GM18520 (cell line): ENCODE data around the gene ZNF586.
"Not testable (repeated sequence)": the region's sequence is repeated elsewhere in the genome, so short reads cannot be mapped to it uniquely, and the experiment has no call there.

Source experiments
- ATAC-seq: cut with Tn5 transposase; IDR thresholded peaks from one replicate; pipeline ENCODE4 v1.9.1; 2021; ENCODE audit not compliant: unreplicated experiment

Gene ZNF586

DNA sequence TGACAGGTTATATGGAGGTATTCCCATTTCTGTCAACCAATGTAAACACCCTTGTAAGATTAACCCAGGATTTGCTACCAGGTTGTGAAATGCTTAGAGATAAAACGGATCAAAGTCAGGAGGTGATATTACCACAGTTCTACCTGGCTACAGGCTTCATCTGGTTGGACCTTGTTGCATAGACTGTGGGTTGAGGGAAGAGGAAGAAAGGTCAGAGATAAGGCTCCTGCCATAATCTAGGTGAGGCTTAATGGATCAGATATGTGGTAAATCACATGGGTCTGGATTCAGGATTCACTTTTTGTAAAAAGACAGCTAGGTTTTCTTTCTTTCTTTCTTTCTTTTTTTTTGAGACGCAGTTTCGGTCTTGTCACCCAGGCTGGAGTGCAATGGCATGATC is 52.0 kb downstream of the ZNF586 start:
- ATAC-seq, result not testable (repeated sequence)

DNA sequence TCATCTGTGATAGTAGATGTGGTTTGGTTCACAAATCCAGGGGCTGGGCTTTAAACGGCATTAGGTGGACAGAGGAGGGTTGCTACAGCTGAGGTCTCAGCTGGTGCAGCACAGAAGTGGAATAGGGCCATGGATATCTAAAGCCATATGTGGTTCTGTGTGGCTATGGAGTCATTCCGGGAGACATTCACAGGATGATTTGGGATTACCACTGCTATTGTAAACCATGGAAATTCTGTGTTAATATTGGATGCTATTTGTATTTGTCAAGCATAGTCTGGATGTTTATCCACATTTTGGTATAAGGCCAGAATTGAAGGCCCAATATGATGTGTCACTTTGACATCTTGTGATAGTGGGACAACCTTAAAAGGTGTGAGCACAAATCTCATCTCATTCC is 53.7 kb downstream of the ZNF586 start:
- not testable (repeated sequence) for ATAC-seq

DNA sequence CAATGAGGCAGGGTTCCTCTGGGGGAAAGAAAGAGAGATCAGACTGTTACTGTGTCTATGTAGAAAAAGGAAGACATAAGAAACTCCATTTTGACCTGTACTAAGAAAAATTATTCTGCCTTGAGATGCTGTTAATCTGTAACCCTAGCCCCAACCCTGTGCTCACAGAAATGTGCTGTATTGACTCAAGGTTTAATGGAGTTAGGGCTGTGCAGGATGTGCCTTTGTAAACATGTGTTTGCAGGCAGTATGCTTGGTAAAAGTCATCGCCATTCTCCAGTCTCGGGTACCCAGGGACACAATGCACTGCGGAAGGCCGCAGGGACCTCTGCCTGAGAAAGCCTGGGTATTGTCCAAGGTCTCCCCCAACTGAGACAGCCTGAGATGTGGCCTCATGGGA is 54.1 kb downstream of the ZNF586 start:
- not testable (repeated sequence) for ATAC-seq

DNA sequence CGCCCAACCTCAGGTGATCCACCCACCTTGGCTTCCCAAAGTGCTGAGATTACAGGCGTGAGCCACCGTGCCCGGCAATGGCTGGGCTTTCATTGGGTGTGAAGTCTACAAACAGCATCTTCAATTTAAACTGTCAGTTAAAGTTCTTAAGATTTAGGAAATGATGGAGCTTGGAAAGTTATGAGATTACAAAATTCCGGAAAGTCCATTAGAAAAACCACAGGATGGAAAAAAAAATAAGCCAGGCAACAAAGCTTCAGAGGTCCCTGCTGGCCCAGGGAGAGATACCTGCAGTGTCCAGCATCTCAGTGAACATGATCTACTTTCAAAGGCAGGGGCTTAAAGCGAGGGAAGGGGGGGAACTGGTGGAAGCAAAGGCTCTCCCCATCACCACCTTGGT is 56.0 kb downstream of the ZNF586 start:
- ATAC-seq, result no peak

DNA sequence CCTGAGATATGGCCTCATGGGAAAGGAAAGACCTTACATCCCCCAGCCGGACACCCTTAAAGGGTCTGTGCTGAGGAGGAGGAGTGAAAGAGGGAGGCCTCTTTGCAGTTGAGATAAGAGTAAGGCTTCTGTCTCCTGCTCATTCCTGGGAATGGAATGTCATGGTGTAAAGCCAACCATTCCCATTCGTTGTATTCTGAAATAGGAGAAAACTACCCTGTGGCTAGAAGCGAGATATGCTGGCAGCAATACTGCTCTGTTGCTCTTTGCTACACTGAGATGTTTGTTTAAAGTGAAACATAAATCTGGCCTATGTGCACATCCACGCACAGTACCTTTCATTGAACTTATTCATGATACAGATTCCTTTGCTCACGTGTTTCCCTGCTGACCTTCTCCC is 59.8 kb downstream of the ZNF586 start:
- ATAC-seq, result no peak

DNA sequence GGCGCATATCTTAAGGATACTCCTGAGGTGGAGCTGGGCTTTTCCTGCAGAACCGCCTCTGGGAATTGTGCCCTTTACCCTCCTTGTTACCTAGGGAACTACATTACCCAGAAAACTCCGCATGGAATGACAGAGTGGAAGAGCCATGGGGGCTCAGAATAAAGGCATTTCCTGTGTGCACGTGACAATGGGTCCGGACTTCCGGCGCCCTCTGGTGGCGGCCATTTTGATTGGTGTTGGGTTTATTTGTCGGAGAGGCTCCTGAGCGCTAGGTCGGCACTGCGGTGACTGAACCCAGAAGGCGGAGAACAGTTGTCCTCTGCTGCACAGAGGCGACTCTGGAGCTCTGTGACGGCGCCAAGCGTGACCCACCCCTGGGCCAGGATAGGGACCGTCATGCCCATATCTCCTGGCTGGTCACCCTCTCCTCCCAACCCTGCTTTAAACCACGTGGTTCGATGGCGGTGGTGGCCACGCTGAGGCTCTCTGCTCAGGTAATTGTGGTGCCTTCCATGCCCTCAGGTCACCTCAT is 60.7 kb downstream of the ZNF586 start, which contains the start of gene ZNF587B:
Gene ZNF587B, plus strand, starts transcription at position 229 of the 532 bp plus-strand sequence. Its CDS starts 230 bp downstream, at position 459.
- ATAC-seq, result no peak
